SK-N-SH (cell line): Measurements from ENCODE around the gene FALEC.

Source experiments
- CTCF ChIP-seq: fragments of 200-600 bp; sonication (generic); IDR thresholded peaks from 2 replicates; pipeline ENCODE4 v1.6.1; 2017; ENCODE audit warnings: antibody characterized with exemption, mild to moderate bottlenecking, moderate library complexity
- FOXM1 ChIP-seq: IDR thresholded peaks from 2 replicates; pipeline ENCODE4 v1.4.0; 2012; ENCODE audit warnings: low read depth, mild to moderate bottlenecking
- GABPA ChIP-seq: IDR thresholded peaks from 2 replicates; pipeline ENCODE4 v1.4.0; 2012; ENCODE audit warnings: low read depth, mild to moderate bottlenecking
- NFIC ChIP-seq: IDR thresholded peaks from 2 replicates; pipeline ENCODE4 v1.4.0; 2012; ENCODE audit warnings: borderline replicate concordance
- TAF1 ChIP-seq: IDR thresholded peaks from 2 replicates; pipeline ENCODE4 v1.6.1; 2012; ENCODE audit warnings: low read depth, mild to moderate bottlenecking, low read length, moderate library complexity, borderline replicate concordance

- TF ChIP-seq CTCF, result peak; percentile 27; the same call in 1 of the 2 replicates
- TF ChIP-seq NFIC, result no peak
- TF ChIP-seq FOXM1, result no peak
- no peak for TF ChIP-seq GABPA
- TF ChIP-seq TAF1, result no peak
Measured at GRCh38 chr1:150548632-150549495, 33.3 kb downstream of the FALEC start, which contains the start of gene ADAMTSL4.
